Endothelial cell of umbilical vein (primary cell): ENCODE data around the gene MYOG. TPM values are rescaled to one million over a fixed set of nuclear protein-coding genes. Genes with fewer than 3 reads are reported as not detected.

Experiments
- BruUV-seq: library from RNA; stranded (reverse); fragments of 400-500 nt; replicated peaks from 2 replicates; lab custom pipeline; 2021; lab: Mats Ljungman, UMichigan
- CTCF ChIA-PET: fragments of 300-600, 350-600 bp; sonication (Branson Sonifier 250); formaldehyde crosslinking; loops from one replicate; lab custom pipeline; 2021; ENCODE audit warnings: antibody characterized with exemption, inconsistent platforms; lab: Charles Lee
- POLR2A ChIA-PET: fragments of 300-600, 350-600 bp; sonication (Branson Sonifier 250); formaldehyde crosslinking; loops from one replicate; lab custom pipeline; 2021; ENCODE audit warnings: antibody characterized with exemption, inconsistent platforms; lab: Charles Lee
- DNase-seq: peaks from one replicate; pipeline ENCODE4 v3.0.0-alpha.2; 2011; ENCODE audit warnings: low read depth, low spot score
- FAIRE-seq: peaks from 2 replicates; lab custom pipeline; 2011; peaks lifted over from hg19 to GRCh38; lab: Jason Lieb, UNC
- H2AFZ ChIP-seq: 2 replicates; pipeline ENCODE4 v1.6.0; 2012; ENCODE audit warnings: low read depth, low read length, control low read depth, inconsistent platforms
- H3K27ac ChIP-seq: 2 replicates; pipeline ENCODE4 v1.5.1; 2011; ENCODE audit warnings: low read depth, mild to moderate bottlenecking, control low read depth, low read length, moderate library complexity; ENCODE audit not compliant: insufficient read depth
- H3K27me3 ChIP-seq, 2 experiments: 2 replicates each; pipeline versions ENCODE4 v1.6.0 to v1.6.1; 2011; ENCODE audit warnings: low read length in 2 of 2, mixed read lengths in 1 of 2; ENCODE audit not compliant: control insufficient read depth in 2 of 2, insufficient read depth in 2 of 2
- H3K36me3 ChIP-seq, 2 experiments: 2 replicates in 1 of 2; 3 replicates in 1 of 2; pipeline ENCODE4 v1.5.1; 2011; ENCODE audit warnings: low read length in 2 of 2, mild to moderate bottlenecking in 1 of 2, moderate library complexity in 1 of 2; ENCODE audit not compliant: control insufficient read depth in 2 of 2, insufficient read depth in 2 of 2; ENCODE audit errors: extremely low read depth in 1 of 2
- H3K4me1 ChIP-seq: 3 replicates; pipeline ENCODE4 v1.5.1; 2011; ENCODE audit warnings: mild to moderate bottlenecking, low read length; ENCODE audit not compliant: control insufficient read depth, insufficient read depth; ENCODE audit errors: extremely low read depth
- H3K4me2 ChIP-seq: 2 replicates; pipeline ENCODE4 v1.6.1; 2011; ENCODE audit warnings: low read length, control low read depth, mixed read lengths; ENCODE audit not compliant: insufficient read depth
- H3K4me3 ChIP-seq, 3 experiments: fragments of 200-600 bp in 1 of 3; sonication (generic), shearing (Covaris generic) in 1 of 3; replicated peaks in 1 of 3; 2 replicates each; pipeline ENCODE4 v1.5.1; 2011 to 2016; ENCODE audit warnings: control low read depth in 3 of 3, low read length in 3 of 3, mild to moderate bottlenecking in 2 of 3, inconsistent platforms in 1 of 3, low read depth in 1 of 3, moderate library complexity in 1 of 3; ENCODE audit not compliant: insufficient read depth in 1 of 3
- H3K79me2 ChIP-seq: 2 replicates; pipeline ENCODE4 v1.6.0; 2012; ENCODE audit warnings: low read length, inconsistent platforms; ENCODE audit not compliant: control insufficient read depth, insufficient read depth
- H3K9ac ChIP-seq: replicated peaks from 2 replicates; pipeline ENCODE3; 2011; ENCODE audit warnings: low read length, control low read depth; ENCODE audit not compliant: insufficient read depth; ENCODE audit errors: extremely low read depth
- H3K9me1 ChIP-seq: replicated peaks from 3 replicates; pipeline ENCODE4 v1.6.0; 2011; ENCODE audit warnings: mild to moderate bottlenecking, low read length; ENCODE audit not compliant: control insufficient read depth, insufficient read depth; ENCODE audit errors: extremely low read depth
- H3K9me3 ChIP-seq: replicated peaks from 2 replicates; pipeline ENCODE4 v1.5.1; 2012; ENCODE audit warnings: low read length, inconsistent platforms; ENCODE audit not compliant: control insufficient read depth, insufficient read depth
- H4K20me1 ChIP-seq: replicated peaks from 2 replicates; pipeline ENCODE3; 2011; ENCODE audit warnings: mild to moderate bottlenecking, low read length; ENCODE audit not compliant: control insufficient read depth, insufficient read depth; ENCODE audit errors: extremely low read depth
- CTCF ChIP-seq, 2 donors: IDR thresholded peaks; 1 replicate in 1 of 2; 2 replicates in 1 of 2; pipeline ENCODE4 v1.5.1; 2011; ENCODE audit warnings: low read length in 2 of 2, mild to moderate bottlenecking in 2 of 2, moderate library complexity in 2 of 2, control low read depth in 1 of 2, inconsistent platforms in 1 of 2, low read depth in 1 of 2; ENCODE audit not compliant: insufficient read depth in 1 of 2; ENCODE audit errors: extremely low read depth in 1 of 2
- EZH2 ChIP-seq: IDR thresholded peaks from 2 replicates; pipeline ENCODE4 v1.6.1; 2012; ENCODE audit warnings: borderline replicate concordance, low read depth, mild to moderate bottlenecking, moderate library complexity, low read length, inconsistent platforms; ENCODE audit not compliant: severe bottlenecking
- FOS ChIP-seq: IDR thresholded peaks from 2 replicates; pipeline ENCODE4 v1.6.1; 2011; ENCODE audit warnings: mild to moderate bottlenecking, low read length, moderate library complexity, borderline replicate concordance; ENCODE audit not compliant: insufficient read depth
- GATA2 ChIP-seq: IDR thresholded peaks from 2 replicates; pipeline ENCODE4 v1.7.0; 2011; ENCODE audit warnings: low read depth, mild to moderate bottlenecking, moderate library complexity, mixed read lengths, low read length; ENCODE audit not compliant: insufficient read length, insufficient read depth
- JUN ChIP-seq: IDR thresholded peaks from 2 replicates; pipeline ENCODE4 v1.6.1; 2011; ENCODE audit warnings: borderline replicate concordance, low read depth; ENCODE audit not compliant: insufficient read length, insufficient read depth
- MAX ChIP-seq: IDR thresholded peaks from 2 replicates; pipeline ENCODE4 v1.6.1; 2011; ENCODE audit not compliant: insufficient read depth, insufficient read length
- MYC ChIP-seq: IDR thresholded peaks from one replicate; pipeline ENCODE4 v1.6.1; 2011; ENCODE audit warnings: mild to moderate bottlenecking, low read depth, low read length
- POLR2A ChIP-seq: IDR thresholded peaks from 2 replicates; pipeline ENCODE4 v1.6.1; 2012; ENCODE audit warnings: low read depth, mild to moderate bottlenecking, control low read depth, low read length
- POLR2AphosphoS5 ChIP-seq: IDR thresholded peaks from 2 replicates; pipeline ENCODE4 v1.6.1; 2012; ENCODE audit warnings: low read depth, mild to moderate bottlenecking, control low read depth, low read length, moderate library complexity; ENCODE audit not compliant: insufficient read depth
- dilution Hi-C: fragments of 300-500 bp; cut with MboI; formaldehyde crosslinking; loops from one replicate; pipeline ENCODE4 v1.15.0; 2019; ENCODE audit warnings: low sequenced_read_pairs; ENCODE audit not compliant: extremely low pct_ligation_motif_present
- intact Hi-C: fragments of 100-400 bp; cut with micrococcal nuclease; formaldehyde crosslinking; loops from one replicate; pipeline ENCODE4 v1.10.0; 2022
- polyA plus RNA-seq, 4 experiments: library from polyadenylated mRNA; depleted of rRNA in 3 of 4; stranded (reverse) in 3 of 4; unstranded in 1 of 4; fragments of >200 nt; gene quantifications; 2 replicates each; pipeline versions ENCODE4 v1.2.1 to v1.2.3, GENCODE V29; 2011 to 2012; ENCODE audit warnings: missing spikeins in 1 of 4
- total RNA-seq: library from RNA; stranded (reverse); gene quantifications from 2 replicates; pipeline ENCODE4 v1.2.3, GENCODE V29; 2021

The MYOG gene
- total and polyA plus RNA-seq, 2 donors (not counting 3 experiments of a cell fraction or from before 2014, with no cell fraction given), result not detected

GRCh38 chr1:203104789-203105390, 19.1 kb upstream of the MYOG start:
- Histone ChIP-seq H3K36me3 (no peaks in the 10 kb centered on the region), H3K79me2 (no peaks in the 10 kb centered on the region), H3K27ac (no peak overlapping the region), H3K4me1 (no peaks in the 10 kb centered on the region), H3K9ac (no peak overlapping the region), H4K20me1 (no peaks in the 10 kb centered on the region), H3K4me2 (no peak overlapping the region), H3K4me3 (no peak overlapping the region), H3K27me3 (peaks cover 7 to 42% of the 10 kb centered on the region in 2 experiments), H3K9me3 (no peaks in the 10 kb centered on the region), H2AFZ (no peak overlapping the region), H3K9me1 (no peaks in the 10 kb centered on the region)
- TF ChIP-seq EZH2, result no peak
- TF ChIP-seq JUN, result no peak
- TF ChIP-seq MYC, result no peak
- no peak for TF ChIP-seq GATA2
- TF ChIP-seq FOS, result no peak
- TF ChIP-seq CTCF (IDR thresholded peaks at IDR 0.05; ENCODE audit: extremely low read depth in 1 of 2, insufficient read depth in 1 of 2, low read depth in 1 of 2, low read length in 2 of 2), result no peak
- no peak for TF ChIP-seq POLR2AphosphoS5
- no peak for TF ChIP-seq MAX
- no peak for TF ChIP-seq POLR2A
- DNase-seq (no peak), FAIRE-seq (no peak)
- CTCF ChIA-PET, result no interaction called here
- POLR2A ChIA-PET, result no interaction called here
- no TSS peak for BruUV-seq
- dilution Hi-C loops (no loop called here), intact Hi-C loops (no loop called here)
